HG03565 (cell line): ENCODE data around the gene PGAP2.
A peak's percentile ranks its signal among the peaks of the same experiment; 100 is the strongest.
"Not testable (repeated sequence)": the region's sequence is repeated elsewhere in the genome, so short reads cannot be mapped to it uniquely, and the experiment has no call there.

ENCODE experiments used
- ATAC-seq: cut with Tn5 transposase; IDR thresholded peaks from one replicate; pipeline ENCODE4 v1.9.1; 2021; ENCODE audit warnings: mild to moderate bottlenecking, moderate library complexity; ENCODE audit not compliant: unreplicated experiment

The PGAP2 gene

DNA sequence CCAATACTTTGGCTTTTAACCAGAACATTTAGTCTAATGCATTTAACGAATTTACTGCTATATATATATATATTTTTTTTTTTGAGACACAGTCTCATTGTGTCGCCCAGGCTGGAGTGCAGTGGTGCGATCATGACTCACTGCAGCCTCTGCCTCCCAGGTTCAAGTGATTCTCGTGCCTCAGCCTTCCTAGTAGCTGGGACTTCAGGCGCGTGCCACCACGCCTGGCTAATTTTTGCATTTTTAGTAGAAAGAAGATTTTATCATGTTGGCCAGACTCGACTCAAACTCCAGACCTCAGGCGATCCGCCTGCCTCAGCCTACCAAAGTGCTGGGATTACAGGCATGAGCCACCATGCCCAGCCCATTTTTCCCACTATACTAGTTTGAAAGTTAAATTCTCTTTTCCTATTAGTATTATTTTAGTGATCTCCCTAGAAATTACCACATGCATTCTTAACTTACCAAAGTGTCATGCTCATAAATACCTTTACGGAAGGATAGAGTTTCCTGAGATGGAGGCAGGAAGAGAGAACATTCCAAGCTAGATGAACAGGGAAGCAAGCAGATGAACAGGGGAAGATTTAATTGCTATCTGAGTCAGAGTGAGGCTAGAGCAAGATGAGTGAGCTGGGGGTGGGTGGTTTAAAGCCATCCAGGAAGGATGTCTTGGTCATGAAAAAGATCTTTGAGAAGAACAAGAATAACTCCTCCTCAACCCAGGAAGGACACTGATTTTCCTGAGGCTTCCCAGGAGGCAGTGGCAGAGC is 4.4 kb upstream of the PGAP2 start:
- no peak for ATAC-seq

GRCh38 chr11:3808861-3809623 is 682 bp downstream of the PGAP2 start:
- peak; percentile 79 for ATAC-seq

GRCh38 chr11:3809624-3809928 is 1.2 kb downstream of the PGAP2 start:
- no peak for ATAC-seq

DNA sequence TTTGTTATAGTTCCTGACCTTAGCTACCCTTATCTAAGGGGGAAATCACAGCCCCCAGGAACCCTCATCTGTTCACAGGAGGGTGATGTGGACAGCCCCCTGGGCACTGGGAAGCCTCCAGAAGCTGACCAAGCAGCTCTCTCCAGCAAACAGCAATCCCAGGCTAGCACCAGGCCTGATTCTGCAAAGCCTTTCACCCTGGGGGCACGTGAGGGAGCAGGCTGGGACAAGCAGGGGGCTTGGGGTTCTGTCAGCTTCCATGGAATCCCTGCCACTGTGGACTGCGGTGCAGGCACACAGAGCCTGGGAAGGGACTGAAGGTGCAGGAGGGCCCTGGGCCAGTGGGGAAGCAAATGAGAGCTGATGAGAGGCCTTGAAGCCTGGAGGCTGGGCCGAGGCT is 2.1 kb downstream of the PGAP2 start:
- ATAC-seq: no peak

DNA sequence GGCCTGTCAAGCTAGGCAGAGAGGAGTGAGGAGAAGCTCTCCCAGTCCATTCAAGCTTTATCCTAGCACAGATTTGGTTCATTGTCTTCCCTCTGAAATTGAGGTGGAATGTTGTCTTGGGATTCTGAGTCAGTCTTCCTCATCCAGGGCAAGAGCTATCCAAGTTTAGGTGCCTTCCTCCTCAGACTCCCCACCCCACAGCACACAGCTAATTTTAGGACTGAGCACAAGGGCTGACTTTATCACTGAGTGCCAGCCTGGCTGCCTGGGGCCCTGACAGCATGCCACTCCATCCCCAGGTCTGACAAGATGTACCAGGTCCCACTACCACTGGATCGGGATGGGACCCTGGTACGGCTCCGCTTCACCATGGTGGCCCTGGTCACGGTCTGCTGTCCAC is 2.6 kb downstream of the PGAP2 start:
- ATAC-seq: no peak

DNA sequence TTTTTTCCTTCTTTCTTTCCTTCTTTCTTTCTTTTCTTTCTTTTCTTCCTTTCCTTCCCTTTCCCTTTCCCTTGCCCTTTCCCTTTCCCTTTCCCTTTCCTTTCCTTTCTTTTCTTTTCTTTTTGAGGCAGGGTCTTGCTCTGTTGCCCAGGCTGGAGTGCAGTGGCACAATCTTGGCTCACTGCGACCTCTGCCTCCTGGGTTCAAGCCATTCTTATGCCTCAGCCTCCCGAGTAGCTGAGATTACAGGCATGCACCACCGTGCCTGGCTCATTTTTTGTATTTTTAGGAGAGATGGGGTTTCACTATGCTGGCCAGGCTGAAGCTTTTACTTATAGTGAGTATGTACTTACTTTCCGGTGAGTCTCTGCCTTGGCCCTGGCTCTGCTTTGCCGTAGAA is 6.5 kb downstream of the PGAP2 start:
- not testable (repeated sequence) for ATAC-seq

GRCh38 chr11:3815845-3816244 is 7.5 kb downstream of the PGAP2 start:
- no peak for ATAC-seq

DNA sequence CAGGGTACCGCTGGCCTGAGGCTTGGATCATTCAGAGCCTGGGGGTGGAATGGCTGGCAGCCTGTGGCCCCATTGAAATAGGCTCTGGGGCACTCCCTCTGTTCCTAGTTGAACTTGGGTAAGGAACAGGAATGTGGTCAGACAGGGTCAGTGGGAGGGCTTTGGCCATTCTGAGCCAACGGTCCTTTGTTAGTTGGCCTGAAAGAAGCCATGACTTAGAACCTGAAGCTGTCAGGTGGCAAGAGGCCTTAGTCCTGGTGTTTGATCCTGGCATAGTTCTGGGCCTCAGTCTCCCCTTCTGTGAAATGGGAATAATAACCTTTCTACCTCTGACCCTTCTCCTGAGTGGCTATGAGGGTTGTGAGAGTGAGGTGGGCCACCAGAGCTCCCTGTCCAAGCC is 8.3 kb downstream of the PGAP2 start:
- ATAC-seq: no peak

- ATAC-seq: no peak
These were observed 8.9 kb downstream of the PGAP2 start for GRCh38 chr11:3817181-3817800.

- ATAC-seq: no peak
These were observed 12.6 kb downstream of the PGAP2 start for GRCh38 chr11:3820971-3821370.

DNA sequence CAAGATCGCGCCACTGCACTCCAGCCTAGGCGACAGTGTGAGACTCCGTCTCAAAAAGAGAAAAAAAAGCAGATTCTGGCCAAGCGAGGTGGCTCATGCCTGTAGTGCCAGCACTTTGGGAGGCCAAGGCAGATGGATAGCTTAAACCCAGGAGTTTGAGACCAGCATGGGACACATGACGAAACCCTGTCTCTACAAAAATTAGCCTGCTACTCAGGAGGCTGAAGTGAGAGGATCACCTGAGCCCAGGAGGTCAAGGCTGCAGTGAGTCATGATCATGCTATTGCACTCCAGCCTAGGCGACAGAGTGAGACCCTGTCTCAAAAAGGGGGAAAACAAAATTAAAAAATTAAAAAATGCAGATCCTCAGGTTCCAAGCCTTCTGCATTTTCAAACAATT is 14.0 kb downstream of the PGAP2 start:
- no peak for ATAC-seq

- no peak for ATAC-seq
These were observed 14.9 kb downstream of the PGAP2 start for GRCh38 chr11:3823303-3823702.

DNA sequence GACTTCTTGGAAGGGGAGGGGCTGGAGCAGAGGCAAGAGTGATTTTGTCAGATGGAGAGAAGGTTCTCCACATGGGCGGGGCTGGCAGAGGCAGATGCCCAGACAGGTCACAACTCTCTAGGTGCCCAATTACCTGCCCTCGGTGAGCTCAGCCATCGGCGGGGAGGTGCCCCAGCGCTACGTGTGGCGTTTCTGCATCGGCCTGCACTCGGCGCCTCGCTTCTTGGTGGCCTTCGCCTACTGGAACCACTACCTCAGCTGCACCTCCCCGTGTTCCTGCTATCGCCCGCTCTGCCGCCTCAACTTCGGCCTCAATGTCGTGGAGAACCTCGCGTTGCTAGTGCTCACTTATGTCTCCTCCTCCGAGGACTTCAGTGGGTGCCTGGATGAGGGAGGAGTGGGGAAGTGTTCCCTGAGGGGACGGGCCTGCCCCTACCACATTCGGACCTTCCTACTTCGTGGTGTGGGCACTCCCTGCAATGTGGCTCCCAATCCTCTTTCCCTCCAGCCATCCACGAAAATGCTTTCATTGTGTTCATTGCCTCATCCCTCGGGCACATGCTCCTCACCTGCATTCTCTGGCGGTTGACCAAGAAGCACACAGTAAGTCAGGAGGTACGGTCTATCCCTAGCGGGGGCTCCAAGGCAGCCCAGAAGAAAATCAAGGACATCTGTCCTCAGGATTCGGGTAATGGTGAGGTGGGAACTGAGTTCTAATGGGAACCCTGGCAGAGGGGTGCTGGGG is 15.6 kb downstream of the PGAP2 start:
- no peak for ATAC-seq

DNA sequence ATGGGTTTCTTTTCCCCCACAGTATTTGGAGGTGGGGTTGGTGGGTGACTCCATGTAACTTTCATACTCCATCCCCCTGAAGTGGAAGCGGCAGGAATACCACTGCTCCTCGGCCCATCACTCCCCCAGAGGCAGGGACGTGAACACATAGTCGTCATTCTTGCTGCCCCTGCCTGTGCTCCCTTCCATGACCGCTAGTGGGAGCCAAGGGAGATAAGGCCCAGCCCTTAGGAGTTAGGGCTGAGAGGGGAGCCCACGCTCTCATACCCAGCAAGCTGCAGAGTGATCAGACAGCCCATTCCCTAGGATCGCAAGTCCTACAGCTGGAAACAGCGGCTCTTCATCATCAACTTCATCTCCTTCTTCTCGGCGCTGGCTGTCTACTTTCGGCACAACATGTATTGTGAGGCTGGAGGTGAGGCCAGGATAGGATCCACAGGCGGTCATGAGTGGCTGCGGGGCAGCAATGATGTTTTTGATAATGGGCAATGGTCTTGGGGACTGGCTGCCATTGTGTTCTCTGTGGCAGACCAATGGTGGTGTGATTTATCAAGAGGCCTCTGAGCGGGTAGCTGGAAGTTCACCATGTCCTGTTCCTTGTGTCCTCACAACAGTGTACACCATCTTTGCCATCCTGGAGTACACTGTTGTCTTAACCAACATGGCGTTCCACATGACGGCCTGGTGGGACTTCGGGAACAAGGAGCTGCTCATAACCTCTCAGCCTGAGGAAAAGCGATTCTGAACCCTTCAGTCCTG is 16.5 kb downstream of the PGAP2 start:
- peak; percentile 69 for ATAC-seq

- ATAC-seq: no peak
These were observed 17.3 kb downstream of the PGAP2 start for GRCh38 chr11:3825473-3826154.

DNA sequence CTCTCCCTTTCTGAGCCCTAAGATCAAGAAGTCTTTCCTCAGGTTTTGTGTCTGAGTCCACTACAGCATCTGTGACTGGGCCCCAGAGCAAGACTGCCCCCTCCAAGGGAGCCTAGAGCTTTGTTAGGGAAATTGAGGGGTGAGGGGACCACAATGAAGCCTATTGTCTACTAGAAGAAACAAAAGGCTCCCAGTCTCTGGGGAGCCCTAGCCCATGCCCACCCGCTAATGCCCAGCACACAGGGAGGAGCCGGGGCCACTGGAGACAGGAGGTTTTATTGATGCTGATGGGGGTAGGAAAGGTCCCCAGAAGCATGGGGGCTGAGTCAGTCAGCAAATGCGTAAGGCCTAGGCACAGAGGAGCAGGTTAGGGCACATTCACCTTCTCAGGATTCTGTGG is 18.4 kb downstream of the PGAP2 start:
- ATAC-seq: no peak

GRCh38 chr11:3827434-3828186 is 19.2 kb downstream of the PGAP2 start:
- no peak for ATAC-seq

- ATAC-seq: no peak
These were observed 21.7 kb downstream of the PGAP2 start for GRCh38 chr11:3830088-3830487.

DNA sequence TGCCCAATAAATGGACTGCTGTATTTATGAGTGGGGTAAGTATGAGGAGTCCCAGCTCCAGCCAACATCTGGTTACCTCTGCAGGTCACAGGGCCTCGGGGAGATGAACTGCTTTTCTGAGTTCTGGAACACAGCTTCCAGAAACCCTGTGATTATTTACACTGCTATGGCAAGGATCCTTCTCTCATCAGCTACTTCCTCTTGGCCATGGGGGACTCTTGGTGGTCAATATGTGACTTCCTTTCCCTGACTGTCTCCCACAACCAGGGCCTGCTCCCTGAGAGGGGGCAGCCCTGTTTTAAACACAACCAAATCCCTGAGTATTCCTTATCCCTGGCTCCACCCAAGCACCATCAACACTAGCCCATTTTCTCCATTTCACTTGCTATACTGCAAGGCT is 22.4 kb downstream of the PGAP2 start:
- no peak for ATAC-seq
